ENCODE results near the gene TSC22D3. TPM values are rescaled to one million over a fixed set of nuclear protein-coding genes. Genes with fewer than 3 reads are reported as not detected.

The TSC22D3 gene
- total and polyA plus RNA-seq, 2 experiments from 2014 or later, result 455 to 647 TPM

GRCh38 chrX:107728371-107729099 is 47.1 kb downstream of the TSC22D3 start:
- H3K27ac ChIP-seq, result peak overlapping the region; percentile 78
- no peaks in the 10 kb centered on the region for H3K36me3 ChIP-seq (replicated peaks; ENCODE audit: insufficient read depth, low read depth)
- TF ChIP-seq EZH2 (IDR thresholded peaks at IDR 0.05; ENCODE audit: borderline replicate concordance) (no peak), EZH2phosphoT487 (IDR thresholded peaks at IDR 0.05; ENCODE audit: low read depth, severe bottlenecking, unreplicated experiment) (no peak), CTCF (IDR thresholded peaks at IDR 0.05; ENCODE audit: poor library complexity) (no peak)
- no peaks in the 10 kb centered on the region for H3K9me2 ChIP-seq (replicated peaks; ENCODE audit: insufficient read depth)
- 81% methylated on average over 4 of the region's 4 CpGs for WGBS (ENCODE audit: low lambda C conversion rate, missing lambda C conversion rate)
- H3K4me2 ChIP-seq, result peak overlapping the region; percentile 57
- DNase-seq (ENCODE audit: low spot score), result no peak
- H3K4me1 ChIP-seq (ENCODE audit: insufficient read depth), result peaks cover 89% of the 10 kb centered on the region
- H3K4me3 ChIP-seq, result no peak overlapping the region
- no peaks in the 10 kb centered on the region for H3K9me3 ChIP-seq (ENCODE audit: low read depth)
- no peaks in the 10 kb centered on the region for H3K27me3 ChIP-seq
- no peaks in the 10 kb centered on the region for H4K20me1 ChIP-seq (ENCODE audit: insufficient read depth, poor library complexity, severe bottlenecking)
- H3K79me2 ChIP-seq, result peaks cover 4% of the 10 kb centered on the region
- no peak overlapping the region for H2AFZ ChIP-seq

DNA sequence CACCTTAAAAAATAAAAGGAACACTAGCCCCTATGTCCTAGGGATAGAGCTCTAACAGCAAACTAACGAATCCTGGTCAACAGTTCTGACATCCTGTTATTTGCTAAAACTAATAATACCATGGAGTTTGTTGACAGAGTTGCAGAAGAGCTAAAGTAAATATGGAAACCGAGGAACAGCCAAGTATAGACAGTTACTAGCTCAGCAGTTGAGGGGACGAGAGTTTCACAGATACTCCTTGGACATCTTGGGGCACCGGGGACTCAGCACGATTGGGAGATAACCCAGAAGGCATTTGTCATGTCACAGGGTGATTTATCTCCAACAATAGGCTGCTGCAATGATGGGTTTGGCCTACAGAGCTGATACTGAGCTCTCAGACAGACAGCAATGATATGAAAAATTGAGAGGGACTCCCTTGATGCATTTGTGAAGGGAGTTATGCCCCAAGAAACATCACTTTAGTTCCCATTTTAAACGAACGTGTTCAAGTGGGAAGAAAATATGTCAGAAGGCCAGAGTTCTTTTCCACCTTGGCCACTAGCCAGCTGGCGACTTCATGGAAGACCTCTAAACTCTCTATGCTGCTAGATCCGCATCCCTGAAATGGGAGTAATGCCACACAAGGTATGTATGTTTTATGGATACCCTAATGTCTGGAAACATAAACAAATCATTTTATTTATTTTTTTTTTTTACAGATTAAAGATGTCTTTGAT is 48.6 kb downstream of the TSC22D3 start:
- peaks cover 97% of the 10 kb centered on the region for H3K4me1 ChIP-seq (ENCODE audit: insufficient read depth)

DNA sequence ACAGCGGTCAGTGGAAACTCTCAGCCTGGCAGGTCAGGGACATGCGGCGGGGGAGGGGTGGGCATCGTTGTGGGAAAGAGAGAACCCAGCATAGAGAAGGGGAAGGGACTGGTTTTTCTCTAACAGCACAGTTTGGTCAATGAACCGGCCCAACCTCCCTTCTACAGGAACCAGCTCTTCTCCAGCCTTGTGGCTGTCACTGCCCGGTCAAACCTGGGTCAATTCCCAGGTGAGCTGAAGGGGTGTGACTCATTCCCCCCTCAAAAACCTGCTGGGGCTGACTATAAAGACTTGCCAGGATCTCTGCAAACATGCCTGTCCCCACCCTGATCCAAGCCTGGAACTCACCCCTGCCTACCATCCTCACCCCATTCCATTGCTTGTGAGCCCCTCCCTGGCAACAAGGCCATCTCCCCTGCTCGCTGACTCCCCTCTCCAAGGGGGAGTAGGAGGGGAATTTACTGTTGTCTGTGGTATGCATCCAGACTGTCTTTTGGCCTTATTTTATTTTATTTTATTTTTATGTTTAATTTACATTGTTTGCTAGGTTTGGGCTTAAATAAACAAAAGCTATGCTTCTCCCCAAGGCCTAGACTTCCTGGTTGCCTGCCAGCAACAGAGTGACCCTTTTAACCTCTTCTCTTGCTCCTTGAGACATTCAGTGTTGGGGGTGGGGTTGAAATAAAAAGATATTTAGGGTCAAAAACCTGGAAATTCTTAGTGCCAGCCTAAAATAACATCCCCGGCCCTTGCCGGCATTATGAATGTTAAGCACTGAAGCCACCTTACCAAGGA is 49.6 kb downstream of the TSC22D3 start:
- Histone ChIP-seq H3K36me3 (replicated peaks; ENCODE audit: insufficient read depth, low read depth) (no peaks in the 10 kb centered on the region), H3K9me2 (replicated peaks; ENCODE audit: insufficient read depth) (no peaks in the 10 kb centered on the region), H3K27ac (peak overlapping the region; percentile 78), H3K27me3 (no peaks in the 10 kb centered on the region), H3K4me2 (peak overlapping the region; percentile 28), H4K20me1 (ENCODE audit: insufficient read depth, poor library complexity, severe bottlenecking) (no peaks in the 10 kb centered on the region), H3K4me3 (no peak overlapping the region), H3K9me3 (ENCODE audit: low read depth) (no peaks in the 10 kb centered on the region), H2AFZ (no peak overlapping the region), H3K4me1 (ENCODE audit: insufficient read depth) (peaks cover 97% of the 10 kb centered on the region), H3K79me2 (peaks cover 7% of the 10 kb centered on the region)
- WGBS (ENCODE audit: low lambda C conversion rate, missing lambda C conversion rate), result 65% methylated on average over 9 of the region's 9 CpGs
- no peak for DNase-seq (ENCODE audit: low spot score)
- TF ChIP-seq CTCF (IDR thresholded peaks at IDR 0.05; ENCODE audit: poor library complexity) (no peak), EZH2 (IDR thresholded peaks at IDR 0.05; ENCODE audit: borderline replicate concordance) (no peak), EZH2phosphoT487 (IDR thresholded peaks at IDR 0.05; ENCODE audit: low read depth, severe bottlenecking, unreplicated experiment) (no peak)

More for the DNA sequence above, 48.6 kb downstream of the TSC22D3 start:
- Histone ChIP-seq H3K4me3 (no peak overlapping the region), H4K20me1 (ENCODE audit: insufficient read depth, poor library complexity, severe bottlenecking) (no peaks in the 10 kb centered on the region), H3K9me2 (replicated peaks; ENCODE audit: insufficient read depth) (no peaks in the 10 kb centered on the region), H3K9me3 (ENCODE audit: low read depth) (no peaks in the 10 kb centered on the region), H3K79me2 (peaks cover 7% of the 10 kb centered on the region), H3K4me2 (peak overlapping the region; percentile 2), H3K36me3 (replicated peaks; ENCODE audit: insufficient read depth, low read depth) (no peaks in the 10 kb centered on the region), H3K27ac (peak overlapping the region; percentile 78), H2AFZ (no peak overlapping the region), H3K27me3 (no peaks in the 10 kb centered on the region)
- 59% methylated on average over 9 of the region's 9 CpGs for WGBS (ENCODE audit: low lambda C conversion rate, missing lambda C conversion rate)
- TF ChIP-seq EZH2phosphoT487 (IDR thresholded peaks at IDR 0.05; ENCODE audit: low read depth, severe bottlenecking, unreplicated experiment) (no peak), EZH2 (IDR thresholded peaks at IDR 0.05; ENCODE audit: borderline replicate concordance) (no peak), CTCF (IDR thresholded peaks at IDR 0.05; ENCODE audit: poor library complexity) (no peak)
- no peak for DNase-seq (ENCODE audit: low spot score)

Data from hepatocyte (in vitro differentiated cells).